Germinal center (tissue), 1 donor: ENCODE measurements around the gene LTO1.
"Not testable (repeated sequence)": the region's sequence is repeated elsewhere in the genome, so short reads cannot be mapped to it uniquely, and the experiment has no call there.

ENCODE experiments used
- DNase-seq: peaks from one replicate; pipeline ENCODE4 v3.0.0; 2012; ENCODE audit warnings: mixed read lengths, low spot score

The LTO1 gene

GRCh38 chr11:69632900-69633299, 42.3 kb downstream of the LTO1 start:
- DNase-seq, result no peak

DNA sequence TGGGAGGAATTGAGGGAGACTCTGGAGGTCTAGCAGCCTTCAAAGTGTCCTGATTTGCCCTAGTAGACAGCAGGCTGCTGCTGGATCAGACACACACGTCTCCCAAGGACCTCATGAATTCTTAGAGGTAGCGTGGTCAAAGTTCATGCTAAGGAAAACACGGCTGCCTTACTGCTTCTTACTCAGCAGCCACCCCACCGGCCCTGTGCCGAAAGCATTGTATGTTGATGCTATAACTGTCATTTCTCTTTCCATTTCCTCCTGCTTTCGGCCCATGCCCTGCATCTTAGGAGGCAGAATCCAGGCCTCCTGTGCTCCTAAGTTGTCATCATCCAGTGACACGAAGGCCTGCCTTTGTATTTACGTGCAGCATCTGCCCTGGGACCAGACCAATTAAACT, 44.7 kb downstream of the LTO1 start:
- DNase-seq, result no peak

DNA sequence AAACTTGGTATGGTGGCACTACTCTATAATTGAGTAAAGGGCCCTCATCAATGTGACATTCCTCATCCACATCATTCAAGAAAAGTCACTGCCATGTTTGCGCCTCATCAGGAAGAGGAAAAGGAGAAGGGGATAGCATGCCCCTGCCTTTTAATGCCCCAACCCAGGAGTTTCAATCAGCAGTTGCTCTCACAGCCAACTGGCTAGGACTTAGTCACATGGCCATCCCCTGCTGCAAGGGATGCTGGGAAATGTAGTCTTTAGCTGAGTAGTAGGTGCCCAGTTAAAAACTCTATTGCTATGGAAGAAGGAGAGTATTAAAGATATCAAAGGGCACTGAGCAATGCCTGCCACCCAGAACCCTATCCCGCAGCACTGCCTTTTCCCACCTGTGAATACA, 45.1 kb downstream of the LTO1 start:
- no peak for DNase-seq

- no peak for DNase-seq
Measured at GRCh38 chr11:69627551-69627950, 47.6 kb downstream of the LTO1 start.

- no peak for DNase-seq
Measured at GRCh38 chr11:69625476-69625875, 49.7 kb downstream of the LTO1 start.

- no peak for DNase-seq
Measured at GRCh38 chr11:69624293-69624692, 50.9 kb downstream of the LTO1 start.

DNA sequence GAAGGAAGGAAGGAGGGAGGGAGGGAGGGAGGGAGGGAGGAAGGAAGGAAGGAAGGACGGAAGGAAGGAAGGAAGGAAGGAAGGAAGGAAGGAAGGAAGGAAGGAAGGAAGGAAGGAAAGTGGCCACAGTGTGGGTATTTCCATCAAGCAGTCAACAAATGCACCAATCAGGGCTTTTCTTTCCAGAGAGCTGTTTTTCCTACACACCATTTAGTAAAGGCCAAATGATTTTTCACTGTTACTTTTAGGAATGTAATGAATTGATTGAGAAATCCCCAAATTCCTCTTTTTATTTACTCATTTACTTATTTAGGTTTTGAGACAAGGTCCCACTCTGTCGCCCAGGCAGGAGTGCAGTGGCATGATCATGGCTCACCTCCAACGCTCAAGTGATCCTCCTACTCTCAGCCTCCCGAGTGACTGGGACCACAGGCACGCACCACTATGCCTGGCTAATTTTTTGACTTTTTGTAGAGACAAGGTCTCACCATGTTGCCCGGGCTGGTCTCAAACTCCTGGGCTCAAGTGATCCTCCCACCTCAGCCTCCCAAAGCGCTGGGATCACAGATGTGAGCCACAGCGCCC, 53.0 kb downstream of the LTO1 start:
- not testable (repeated sequence) for DNase-seq

- no peak for DNase-seq
Measured at GRCh38 chr11:69620683-69621290, 54.4 kb downstream of the LTO1 start.

DNA sequence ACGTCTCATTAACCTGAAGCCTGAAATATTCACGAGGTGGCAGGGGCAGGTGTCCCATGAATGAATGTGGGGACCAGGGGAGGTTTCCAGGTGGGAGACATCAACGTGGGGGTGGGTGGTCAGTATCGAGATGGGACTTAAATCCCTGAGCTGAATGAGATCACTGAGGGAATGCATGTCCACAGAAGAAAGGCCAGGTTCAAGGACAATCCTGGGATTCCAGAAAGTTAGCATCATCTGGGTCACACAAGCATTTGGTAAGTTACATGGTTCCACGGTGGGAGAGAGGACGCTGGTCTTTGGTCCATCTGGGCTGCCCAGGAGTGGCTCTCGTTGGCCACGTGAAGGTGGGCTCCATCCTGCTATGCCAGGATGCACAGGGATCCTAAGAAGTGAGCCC, 56.9 kb downstream of the LTO1 start:
- DNase-seq, result no peak

DNA sequence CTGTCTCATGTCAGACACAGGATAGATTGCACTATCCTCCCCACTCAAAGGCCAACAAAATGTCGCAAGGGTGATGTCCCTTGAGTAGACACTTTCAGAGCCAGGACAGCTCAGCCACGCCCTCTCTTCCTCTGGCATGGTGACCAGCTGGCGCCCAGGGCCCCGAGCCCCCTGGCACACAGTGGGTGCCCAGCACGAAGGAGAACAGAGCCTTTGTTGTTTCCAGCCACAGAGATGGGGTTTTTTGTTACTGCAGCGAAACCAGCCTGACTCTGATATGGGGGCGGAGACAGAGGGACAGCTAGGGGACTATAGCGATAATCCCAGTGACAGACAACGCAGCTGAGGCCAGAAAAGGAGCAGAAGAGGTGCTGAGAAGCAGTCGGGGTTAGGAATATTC, 57.5 kb downstream of the LTO1 start:
- DNase-seq, result no peak

DNA sequence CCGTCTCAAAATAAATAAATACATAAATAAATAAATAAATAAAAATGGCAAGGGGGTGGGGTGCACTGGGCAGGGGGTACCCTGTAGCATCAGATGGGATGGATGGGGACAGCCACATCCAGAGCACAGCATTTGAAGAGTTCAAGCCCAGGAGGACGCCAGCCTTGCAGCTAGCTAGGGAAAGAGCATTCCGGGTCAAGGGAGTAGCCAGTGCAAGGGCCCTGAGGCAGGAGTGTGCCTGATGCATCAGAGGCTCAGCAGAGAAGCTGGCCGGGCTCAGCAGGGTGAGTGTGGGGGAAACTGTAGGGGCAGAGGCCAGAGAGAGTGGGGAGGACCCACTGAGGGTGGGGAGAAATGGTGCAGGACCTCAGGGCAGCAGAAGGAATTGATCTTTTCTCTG, 57.9 kb downstream of the LTO1 start:
- DNase-seq, result no peak
